Suprapubic skin (tissue), 4 donors: Measurements from ENCODE around the gene ELF5.

Source experiments
- EP300 ChIP-seq: sonication (generic); formaldehyde crosslinking; IDR thresholded peaks from one replicate; pipeline ENCODE4 v1.6.1; 2017; ENCODE audit warnings: antibody characterized with exemption
- POLR2A ChIP-seq, 2 donors: fragments of 450-650 bp; IDR thresholded peaks; one replicate each; pipeline ENCODE4 v1.6.1; 2017; ENCODE audit warnings: antibody characterized with exemption in 2 of 2, mild to moderate bottlenecking in 2 of 2, moderate library complexity in 2 of 2
- POLR2AphosphoS5 ChIP-seq, 3 donors: sonication (generic); formaldehyde crosslinking; IDR thresholded peaks; one replicate each; pipeline ENCODE4 v1.6.1; 2017; ENCODE audit warnings: antibody characterized with exemption in 3 of 3
- TF ChIP-seq, protein P1 (sequence below), 2 donors: fragments of 200-600 bp in 1 of 2; fragments of 450-650 bp in 1 of 2; sonication (generic) in 1 of 2; IDR thresholded peaks; one replicate each; pipeline ENCODE4 v1.5.1; 2016 to 2019; ENCODE audit warnings: antibody characterized with exemption in 2 of 2, mild to moderate bottlenecking in 1 of 2, moderate library complexity in 1 of 2

DNA sequence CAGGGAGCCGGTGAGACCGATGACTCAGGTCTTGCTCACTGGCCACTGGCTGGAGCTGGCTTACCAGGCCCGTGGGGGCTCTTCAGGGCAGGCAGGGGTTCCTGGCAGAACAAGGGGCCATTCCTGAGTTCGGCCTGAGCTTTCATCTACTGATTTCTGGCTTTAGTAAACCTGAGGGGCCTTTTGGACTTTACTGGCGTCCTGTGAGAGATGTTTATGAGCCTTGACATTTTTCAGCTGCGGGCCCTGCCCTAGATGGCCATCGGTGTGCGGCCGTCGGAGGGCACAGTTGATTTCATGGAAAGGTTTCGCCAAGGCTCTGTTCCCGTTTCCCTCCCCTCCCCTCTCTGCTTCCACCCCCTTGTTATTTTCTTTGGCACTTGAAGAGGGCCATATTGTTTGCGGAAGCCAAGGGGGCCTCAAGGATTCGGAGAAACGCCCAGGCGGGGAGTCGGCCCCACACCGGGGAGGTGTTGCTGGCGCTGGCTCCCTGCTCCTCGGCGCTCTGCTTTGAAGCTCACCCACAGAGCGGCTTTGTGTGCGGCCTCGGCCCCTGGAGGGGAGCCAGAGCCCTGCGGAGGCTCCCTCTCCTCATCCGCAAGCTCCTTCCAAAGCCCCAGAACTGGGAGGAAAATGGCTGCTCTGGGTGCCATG lies 17.7 kb downstream of the ELF5 start:
- TF ChIP-seq POLR2AphosphoS5 (IDR thresholded peaks at IDR 0.05) = no peak
- TF ChIP-seq, protein P1, sequence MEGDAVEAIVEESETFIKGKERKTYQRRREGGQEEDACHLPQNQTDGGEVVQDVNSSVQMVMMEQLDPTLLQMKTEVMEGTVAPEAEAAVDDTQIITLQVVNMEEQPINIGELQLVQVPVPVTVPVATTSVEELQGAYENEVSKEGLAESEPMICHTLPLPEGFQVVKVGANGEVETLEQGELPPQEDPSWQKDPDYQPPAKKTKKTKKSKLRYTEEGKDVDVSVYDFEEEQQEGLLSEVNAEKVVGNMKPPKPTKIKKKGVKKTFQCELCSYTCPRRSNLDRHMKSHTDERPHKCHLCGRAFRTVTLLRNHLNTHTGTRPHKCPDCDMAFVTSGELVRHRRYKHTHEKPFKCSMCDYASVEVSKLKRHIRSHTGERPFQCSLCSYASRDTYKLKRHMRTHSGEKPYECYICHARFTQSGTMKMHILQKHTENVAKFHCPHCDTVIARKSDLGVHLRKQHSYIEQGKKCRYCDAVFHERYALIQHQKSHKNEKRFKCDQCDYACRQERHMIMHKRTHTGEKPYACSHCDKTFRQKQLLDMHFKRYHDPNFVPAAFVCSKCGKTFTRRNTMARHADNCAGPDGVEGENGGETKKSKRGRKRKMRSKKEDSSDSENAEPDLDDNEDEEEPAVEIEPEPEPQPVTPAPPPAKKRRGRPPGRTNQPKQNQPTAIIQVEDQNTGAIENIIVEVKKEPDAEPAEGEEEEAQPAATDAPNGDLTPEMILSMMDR (IDR thresholded peaks at IDR 0.05) = no peak
- TF ChIP-seq EP300 = no peak
- no peak for TF ChIP-seq POLR2A (IDR thresholded peaks at IDR 0.05)
